Liver (tissue), 9 donors: Measurements from ENCODE around the gene PAX7. TPM values are rescaled to one million over a fixed set of nuclear protein-coding genes. Genes with fewer than 3 reads are reported as not detected.

Source experiments
- DNase-seq: peaks from one replicate; pipeline ENCODE4 v3.0.0-alpha.2; 2017; ENCODE audit warnings: low spot score
- H3K27ac ChIP-seq, 2 donors: one replicate each; pipeline ENCODE4 v1.7.0; 2013; ENCODE audit warnings: inconsistent platforms in 2 of 2, low read length in 2 of 2, control low read depth in 1 of 2, low read depth in 1 of 2, mild to moderate bottlenecking in 1 of 2
- H3K27me3 ChIP-seq, 4 donors: one replicate each; pipeline versions ENCODE4 v1.6.1 to v1.7.0; 2013; ENCODE audit warnings: low read length in 3 of 4, inconsistent platforms in 1 of 4, mild to moderate bottlenecking in 1 of 4, moderate library complexity in 1 of 4; ENCODE audit not compliant: control insufficient read depth in 4 of 4, insufficient read depth in 4 of 4
- H3K36me3 ChIP-seq, 4 donors: one replicate each; pipeline versions ENCODE4 v1.6.1 to v1.7.0; 2013; ENCODE audit warnings: low read length in 3 of 4, mild to moderate bottlenecking in 3 of 4, low read depth in 1 of 4, moderate library complexity in 1 of 4; ENCODE audit not compliant: control insufficient read depth in 4 of 4, insufficient read depth in 3 of 4
- H3K4me1 ChIP-seq, 4 donors: one replicate each; pipeline versions ENCODE4 v1.6.1 to v1.7.0; 2013; ENCODE audit warnings: low read length in 3 of 4, mild to moderate bottlenecking in 3 of 4, moderate library complexity in 1 of 4; ENCODE audit not compliant: control insufficient read depth in 4 of 4, insufficient read depth in 4 of 4
- H3K4me3 ChIP-seq, 3 donors: one replicate each; pipeline versions ENCODE4 v1.6.1 to v1.7.0; 2013; ENCODE audit warnings: low read length in 3 of 3, control low read depth in 1 of 3, low read depth in 1 of 3, mild to moderate bottlenecking in 1 of 3
- H3K9ac ChIP-seq, 2 donors: one replicate each; pipeline ENCODE4 v1.7.0; 2013; ENCODE audit warnings: low read length in 2 of 2, mild to moderate bottlenecking in 2 of 2, moderate library complexity in 2 of 2, control low read depth in 1 of 2, low read depth in 1 of 2
- H3K9me3 ChIP-seq, 4 donors: one replicate each; pipeline versions ENCODE4 v1.6.1 to v1.7.0; 2013; ENCODE audit warnings: low read length in 3 of 4; ENCODE audit not compliant: control insufficient read depth in 4 of 4
- EGR1 ChIP-seq, 2 donors: IDR thresholded peaks; 2 replicates each; pipeline ENCODE4 v1.6.1; 2016 to 2018; ENCODE audit warnings: antibody characterized with exemption in 2 of 2, low read depth in 2 of 2
- FOXA1 ChIP-seq: IDR thresholded peaks from 2 replicates; pipeline ENCODE4 v1.6.1; 2016; ENCODE audit warnings: antibody characterized with exemption
- FOXA2 ChIP-seq: IDR thresholded peaks from 2 replicates; pipeline ENCODE4 v1.6.1; 2016; ENCODE audit warnings: antibody characterized with exemption
- GABPA ChIP-seq, 2 donors: IDR thresholded peaks in 1 of 2; conservative IDR thresholded peaks in 1 of 2; 2 replicates each; pipeline ENCODE4 v1.6.1; 2016; ENCODE audit warnings: antibody characterized with exemption in 2 of 2, mild to moderate bottlenecking in 1 of 2, moderate library complexity in 1 of 2
- HNF4A ChIP-seq, 2 donors: conservative IDR thresholded peaks; 2 replicates each; pipeline ENCODE4 v1.6.1; 2016; ENCODE audit warnings: antibody characterized with exemption in 2 of 2, mild to moderate bottlenecking in 2 of 2
- HNF4G ChIP-seq: IDR thresholded peaks from 2 replicates; pipeline ENCODE4 v1.6.1; 2016; ENCODE audit warnings: antibody characterized with exemption
- JUND ChIP-seq, 2 donors: IDR thresholded peaks; 2 replicates each; pipeline ENCODE4 v1.6.1; 2016; ENCODE audit warnings: antibody characterized with exemption in 2 of 2
- NR2F2 ChIP-seq: IDR thresholded peaks from 2 replicates; pipeline ENCODE4 v1.6.1; 2016; ENCODE audit warnings: antibody characterized with exemption
- RAD21 ChIP-seq, 2 donors: IDR thresholded peaks; 2 replicates each; pipeline ENCODE4 v1.6.1; 2016; ENCODE audit warnings: antibody characterized with exemption in 2 of 2, mild to moderate bottlenecking in 2 of 2
- RXRA ChIP-seq, 2 donors: IDR thresholded peaks; 2 replicates each; pipeline ENCODE4 v1.6.1; 2017 to 2018; ENCODE audit warnings: antibody characterized with exemption in 2 of 2, mild to moderate bottlenecking in 1 of 2
- SP1 ChIP-seq: IDR thresholded peaks from 2 replicates; pipeline ENCODE4 v1.6.1; 2018; ENCODE audit warnings: antibody characterized with exemption, mild to moderate bottlenecking
- TAF1 ChIP-seq: conservative IDR thresholded peaks from 2 replicates; pipeline ENCODE4 v1.6.1; 2016; ENCODE audit warnings: antibody characterized with exemption, mild to moderate bottlenecking
- YY1 ChIP-seq: IDR thresholded peaks from 2 replicates; pipeline ENCODE4 v1.6.1; 2016; ENCODE audit warnings: antibody characterized with exemption, mild to moderate bottlenecking
- WGBS: extraction: QIAGEN DNeasy Blood & Tissue Kit; methylation state at CpG from one replicate; pipeline ENCODE4 v1.1.7; 2013; 5-methylcytosine and 5-hydroxymethylcytosine counted together
- polyA plus RNA-seq, 2 donors: library from polyadenylated mRNA; stranded (reverse) in 1 of 2; unstranded in 1 of 2; fragments of 200-250 nt in 1 of 2; fragments of >200 nt in 1 of 2; fragmentation: Nextera tagmentation in 1 of 2; extraction: Ambion mirVana in 1 of 2; gene quantifications; one replicate each; pipeline versions ENCODE4 v1.2.1 to v1.2.3, GENCODE V29; 2013 to 2015
- total RNA-seq, 2 donors: library from RNA; depleted of rRNA; stranded (reverse); fragments of >200 nt; gene quantifications; one replicate each; pipeline ENCODE4 v1.2.3, GENCODE V29; 2014
- TF ChIP-seq, protein P1 (sequence below): IDR thresholded peaks from 2 replicates; pipeline ENCODE4 v1.6.1; 2016; ENCODE audit warnings: antibody characterized with exemption
- TF ChIP-seq, protein P2 (sequence below): IDR thresholded peaks from 2 replicates; pipeline ENCODE4 v1.6.1; 2016; ENCODE audit warnings: antibody characterized with exemption
- TF ChIP-seq, protein P3 (sequence below): fragments of 150-350 bp; IDR thresholded peaks from 2 replicates; pipeline ENCODE4 v1.5.1; 2017; ENCODE audit warnings: improper control_type of control experiment, low read depth, low read length; ENCODE audit not compliant: missing input control
- donor health status: healthy.
- donor health status: healthy.
- donor health status: healthy.
- donor health status: healthy.
- donor health status: healthy.

The PAX7 gene
- total and polyA plus RNA-seq, 4 donors: not detected

DNA sequence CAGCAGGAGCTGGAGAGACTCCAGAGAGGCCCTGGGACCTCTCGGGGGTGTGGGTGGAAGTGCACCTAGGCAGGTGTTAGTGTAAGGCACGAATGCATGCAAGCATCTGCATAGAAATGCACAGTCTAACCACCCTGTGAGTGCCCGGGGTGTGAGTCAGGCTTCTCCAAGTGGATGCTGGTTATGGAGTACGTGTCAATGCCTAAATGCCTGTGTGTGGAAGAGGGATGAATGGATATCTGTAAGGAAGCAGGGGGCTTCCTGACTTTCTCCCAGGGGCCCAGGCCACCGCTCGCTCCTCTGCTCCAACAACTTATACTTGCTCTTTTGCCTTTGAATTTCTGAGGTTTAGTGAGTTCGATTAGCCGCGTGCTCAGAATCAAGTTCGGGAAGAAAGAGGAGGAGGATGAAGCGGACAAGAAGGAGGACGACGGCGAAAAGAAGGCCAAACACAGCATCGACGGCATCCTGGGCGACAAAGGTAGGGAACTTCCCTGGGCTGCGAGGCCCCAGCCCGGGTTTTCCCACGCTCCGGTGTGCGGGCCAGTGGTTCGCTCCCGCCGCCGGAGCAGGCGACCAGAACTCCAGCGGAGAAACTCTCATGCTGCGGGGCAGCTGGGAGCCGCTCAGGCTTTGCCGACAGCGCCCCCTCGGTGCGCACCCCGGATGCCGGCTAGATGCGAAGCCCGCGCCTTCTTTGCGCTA, 5.4 kb downstream of the PAX7 start (continued):
- TF ChIP-seq, protein P1, sequence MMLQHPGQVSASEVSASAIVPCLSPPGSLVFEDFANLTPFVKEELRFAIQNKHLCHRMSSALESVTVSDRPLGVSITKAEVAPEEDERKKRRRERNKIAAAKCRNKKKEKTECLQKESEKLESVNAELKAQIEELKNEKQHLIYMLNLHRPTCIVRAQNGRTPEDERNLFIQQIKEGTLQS: no peak
- no peak for TF ChIP-seq RXRA (IDR thresholded peaks at IDR 0.05)
- TF ChIP-seq HNF4A (conservative IDR thresholded peaks at IDR 0.05): no peak
- TF ChIP-seq SP1: no peak

GRCh38 chr1:18636596-18637508, 6.2 kb downstream of the PAX7 start:
- 3% methylated on average over 52 of the region's 52 CpGs for WGBS
- no peaks in the 10 kb centered on the region for H3K9me3 ChIP-seq
- no peak overlapping the region for H3K4me3 ChIP-seq
- H3K27ac ChIP-seq: no peak overlapping the region
- no peaks in the 10 kb centered on the region for H3K4me1 ChIP-seq
- peaks cover 17 to 45% (median 27%) of the 10 kb centered on the region in 4 donors for H3K27me3 ChIP-seq
- TF ChIP-seq GABPA (IDR thresholded peaks at IDR 0.05 in 1 of 2, conservative IDR thresholded peaks at IDR 0.05 in 1 of 2) (no peak), NR2F2 (no peak)
- no peak for DNase-seq
- no peak overlapping the region for H3K9ac ChIP-seq
- H3K36me3 ChIP-seq: peaks cover 0 to 1% (median 0%) of the 10 kb centered on the region in 4 donors

GRCh38 chr1:18637511-18637960, 6.9 kb downstream of the PAX7 start:
- DNase-seq: no peak
- Histone ChIP-seq H3K4me1 (no peaks in the 10 kb centered on the region), H3K36me3 (peaks cover 0 to 1% (median 0%) of the 10 kb centered on the region in 4 donors), H3K4me3 (no peak overlapping the region), H3K27me3 (peaks cover 17 to 45% (median 25%) of the 10 kb centered on the region in 4 donors), H3K27ac (no peak overlapping the region), H3K9ac (no peak overlapping the region), H3K9me3 (no peaks in the 10 kb centered on the region)
- 3% methylated on average over 24 of the region's 24 CpGs for WGBS
- TF ChIP-seq, protein P2, sequence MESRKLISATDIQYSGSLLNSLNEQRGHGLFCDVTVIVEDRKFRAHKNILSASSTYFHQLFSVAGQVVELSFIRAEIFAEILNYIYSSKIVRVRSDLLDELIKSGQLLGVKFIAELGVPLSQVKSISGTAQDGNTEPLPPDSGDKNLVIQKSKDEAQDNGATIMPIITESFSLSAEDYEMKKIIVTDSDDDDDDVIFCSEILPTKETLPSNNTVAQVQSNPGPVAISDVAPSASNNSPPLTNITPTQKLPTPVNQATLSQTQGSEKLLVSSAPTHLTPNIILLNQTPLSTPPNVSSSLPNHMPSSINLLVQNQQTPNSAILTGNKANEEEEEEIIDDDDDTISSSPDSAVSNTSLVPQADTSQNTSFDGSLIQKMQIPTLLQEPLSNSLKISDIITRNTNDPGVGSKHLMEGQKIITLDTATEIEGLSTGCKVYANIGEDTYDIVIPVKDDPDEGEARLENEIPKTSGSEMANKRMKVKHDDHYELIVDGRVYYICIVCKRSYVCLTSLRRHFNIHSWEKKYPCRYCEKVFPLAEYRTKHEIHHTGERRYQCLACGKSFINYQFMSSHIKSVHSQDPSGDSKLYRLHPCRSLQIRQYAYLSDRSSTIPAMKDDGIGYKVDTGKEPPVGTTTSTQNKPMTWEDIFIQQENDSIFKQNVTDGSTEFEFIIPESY: no peak
- TF ChIP-seq YY1: no peak
- TF ChIP-seq NR2F2: no peak

DNA sequence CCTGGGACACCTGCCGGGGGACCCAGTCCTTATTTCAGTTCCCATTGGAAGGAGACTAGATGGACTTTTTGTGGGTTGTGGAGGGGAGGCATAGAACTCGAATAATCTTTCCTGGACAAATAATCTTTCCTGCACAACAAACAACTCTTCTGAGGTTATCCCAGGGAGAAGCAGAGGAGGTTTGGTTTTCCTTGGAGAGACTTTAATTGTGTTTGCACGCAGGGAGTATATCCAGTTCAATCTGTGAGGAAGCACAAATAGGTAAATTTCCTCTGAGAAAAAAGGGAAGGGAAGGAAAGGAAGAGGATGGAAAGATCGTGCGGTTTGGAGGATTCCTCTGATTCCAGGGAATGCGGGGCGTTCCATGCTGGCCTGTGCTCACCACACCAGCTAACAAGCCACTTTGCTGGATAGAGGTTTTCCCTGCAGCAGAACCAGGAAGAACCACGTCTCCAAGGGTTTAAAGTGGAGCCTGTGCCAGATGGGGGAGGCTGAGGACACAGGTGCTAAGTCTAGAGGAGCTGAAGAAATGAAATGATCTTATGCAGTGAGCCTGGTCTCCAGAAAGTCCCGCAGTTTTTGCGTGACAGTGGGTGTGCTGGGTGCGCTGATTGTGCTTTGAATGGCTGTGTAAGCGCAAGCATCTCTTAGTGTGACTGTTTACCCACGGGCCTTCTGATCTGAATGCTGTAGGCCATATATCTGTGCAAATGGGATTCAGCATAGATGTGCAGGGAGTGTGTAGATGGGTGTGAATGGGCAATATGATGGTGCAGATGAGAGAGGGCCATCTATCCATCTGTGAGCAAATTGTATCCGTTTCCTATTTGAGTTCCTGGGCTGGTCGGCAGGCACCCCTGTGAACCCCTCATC, 7.6 kb downstream of the PAX7 start:
- DNase-seq: no peak
- 6% methylated on average over 15 of the region's 15 CpGs for WGBS
- peaks cover 17 to 45% (median 27%) of the 10 kb centered on the region in 4 donors for H3K27me3 ChIP-seq
- TF ChIP-seq EGR1 (IDR thresholded peaks at IDR 0.05; ENCODE audit: low read depth in 2 of 2): no peak
- TF ChIP-seq RAD21 (IDR thresholded peaks at IDR 0.05): no peak
- no peak for TF ChIP-seq FOXA1
- no peak for TF ChIP-seq RXRA (IDR thresholded peaks at IDR 0.05)
- TF ChIP-seq NR2F2: no peak
- no peak for TF ChIP-seq JUND (IDR thresholded peaks at IDR 0.05)
- no peak for TF ChIP-seq TAF1
- no peak for TF ChIP-seq GABPA (IDR thresholded peaks at IDR 0.05 in 1 of 2, conservative IDR thresholded peaks at IDR 0.05 in 1 of 2)
- no peak for TF ChIP-seq HNF4A (conservative IDR thresholded peaks at IDR 0.05)
- TF ChIP-seq FOXA2: no peak
- TF ChIP-seq HNF4G: no peak
- TF ChIP-seq, protein P1: no peak
- TF ChIP-seq, protein P3, sequence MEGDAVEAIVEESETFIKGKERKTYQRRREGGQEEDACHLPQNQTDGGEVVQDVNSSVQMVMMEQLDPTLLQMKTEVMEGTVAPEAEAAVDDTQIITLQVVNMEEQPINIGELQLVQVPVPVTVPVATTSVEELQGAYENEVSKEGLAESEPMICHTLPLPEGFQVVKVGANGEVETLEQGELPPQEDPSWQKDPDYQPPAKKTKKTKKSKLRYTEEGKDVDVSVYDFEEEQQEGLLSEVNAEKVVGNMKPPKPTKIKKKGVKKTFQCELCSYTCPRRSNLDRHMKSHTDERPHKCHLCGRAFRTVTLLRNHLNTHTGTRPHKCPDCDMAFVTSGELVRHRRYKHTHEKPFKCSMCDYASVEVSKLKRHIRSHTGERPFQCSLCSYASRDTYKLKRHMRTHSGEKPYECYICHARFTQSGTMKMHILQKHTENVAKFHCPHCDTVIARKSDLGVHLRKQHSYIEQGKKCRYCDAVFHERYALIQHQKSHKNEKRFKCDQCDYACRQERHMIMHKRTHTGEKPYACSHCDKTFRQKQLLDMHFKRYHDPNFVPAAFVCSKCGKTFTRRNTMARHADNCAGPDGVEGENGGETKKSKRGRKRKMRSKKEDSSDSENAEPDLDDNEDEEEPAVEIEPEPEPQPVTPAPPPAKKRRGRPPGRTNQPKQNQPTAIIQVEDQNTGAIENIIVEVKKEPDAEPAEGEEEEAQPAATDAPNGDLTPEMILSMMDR: no peak

More for the DNA sequence above, 7.6 kb downstream of the PAX7 start:
- no peak overlapping the region for H3K27ac ChIP-seq
- H3K4me1 ChIP-seq: peaks cover 0 to 1% (median 0%) of the 10 kb centered on the region in 4 donors
- no peak overlapping the region for H3K4me3 ChIP-seq
- no peaks in the 10 kb centered on the region for H3K9me3 ChIP-seq
- H3K9ac ChIP-seq: no peak overlapping the region
- H3K36me3 ChIP-seq: no peaks in the 10 kb centered on the region
